NCI-H226 (cell line): Measurements from ENCODE around the gene NBDY.

Experiments used
- DNase-seq: peaks from one replicate; pipeline ENCODE4 v3.0.0-alpha.2; 2015

NBDY gene

GRCh38 chrX:56786889-56787733, 58.1 kb downstream of the NBDY start:
- no peak for DNase-seq

- no peak for DNase-seq
Measured at GRCh38 chrX:56787734-56788152, 58.7 kb downstream of the NBDY start.

- no peak for DNase-seq
Measured at GRCh38 chrX:56788229-56788628, 59.2 kb downstream of the NBDY start.

- no peak for DNase-seq
Measured at GRCh38 chrX:56788717-56789122, 59.7 kb downstream of the NBDY start.

- no peak for DNase-seq
Measured at GRCh38 chrX:56789518-56790070, 60.6 kb downstream of the NBDY start.

GRCh38 chrX:56790778-56791177, 61.7 kb downstream of the NBDY start:
- DNase-seq, result no peak

GRCh38 chrX:56791456-56791855, 62.4 kb downstream of the NBDY start:
- no peak for DNase-seq

- DNase-seq, result no peak
Measured at GRCh38 chrX:56792270-56793111, 63.4 kb downstream of the NBDY start.

GRCh38 chrX:56793112-56793430, 64.0 kb downstream of the NBDY start:
- no peak for DNase-seq

- DNase-seq, result no peak
Measured at GRCh38 chrX:56793521-56794320, 64.7 kb downstream of the NBDY start.

- no peak for DNase-seq
Measured at GRCh38 chrX:56794404-56795230, 65.6 kb downstream of the NBDY start.

- no peak for DNase-seq
Measured at GRCh38 chrX:56795309-56795868, 66.3 kb downstream of the NBDY start.

GRCh38 chrX:56796641-56797395, 67.8 kb downstream of the NBDY start:
- DNase-seq, result no peak

GRCh38 chrX:56797574-56798338, 68.7 kb downstream of the NBDY start:
- peak; percentile 23 for DNase-seq

- no peak for DNase-seq
Measured at GRCh38 chrX:56798339-56798711, 69.3 kb downstream of the NBDY start.

- DNase-seq, result no peak
Measured at GRCh38 chrX:56798866-56799758, 70.1 kb downstream of the NBDY start.

- DNase-seq, result no peak
Measured at GRCh38 chrX:56800307-56800706, 71.3 kb downstream of the NBDY start.

GRCh38 chrX:56800801-56801200, 71.8 kb downstream of the NBDY start:
- no peak for DNase-seq

GRCh38 chrX:56802428-56802827, 73.4 kb downstream of the NBDY start:
- no peak for DNase-seq
